NCI-H1436 (cell line): ENCODE data around the gene PGGT1B.
A peak's percentile ranks its signal among the peaks of the same experiment; 100 is the strongest.

Experiments used
- DNase-seq: peaks from one replicate; lab custom pipeline; 2025; lab: John Stamatoyannopoulos, UW

The PGGT1B gene

DNA sequence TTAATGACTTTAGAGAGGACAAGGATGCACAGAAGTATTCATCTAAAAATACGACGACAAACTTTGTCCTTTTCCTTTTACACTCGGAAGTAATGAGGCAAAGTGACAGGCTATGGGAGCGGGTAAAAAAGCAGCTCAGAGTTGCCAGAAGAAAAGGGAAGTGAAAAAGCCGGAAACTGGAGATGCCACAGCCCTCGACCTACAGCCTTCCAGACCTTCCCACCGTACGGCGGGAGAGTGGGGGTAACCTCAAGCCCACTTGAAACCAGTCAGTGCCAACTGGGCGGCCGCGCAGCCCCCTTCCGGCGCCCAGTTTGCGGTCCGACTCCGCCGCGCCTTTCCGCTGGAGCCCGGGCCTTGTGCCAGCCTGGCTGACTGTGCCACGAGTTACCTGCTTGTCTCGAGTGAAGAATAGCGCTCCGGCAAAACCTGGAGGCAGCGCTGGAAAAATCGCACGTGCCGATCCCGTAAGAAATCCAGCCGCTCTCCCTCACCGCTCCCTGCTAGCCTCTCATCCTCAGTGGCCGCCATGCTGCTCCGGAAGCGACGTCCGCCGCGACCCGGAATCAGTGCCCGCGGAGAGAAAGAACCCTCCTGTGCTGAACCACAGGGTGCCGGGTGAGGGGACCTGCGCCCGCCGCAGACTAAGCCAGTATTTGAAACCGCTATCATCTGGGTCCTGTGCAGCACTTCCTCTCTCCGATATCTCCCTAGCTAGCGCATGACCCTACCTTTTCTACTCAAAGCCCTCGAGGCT lies at the start of gene PGGT1B:
Gene PGGT1B, minus strand, starts transcription at position 557 of the 757 bp plus-strand sequence. Its CDS starts 26 bp downstream, at position 531.
- peak; percentile 53 for DNase-seq

DNA sequence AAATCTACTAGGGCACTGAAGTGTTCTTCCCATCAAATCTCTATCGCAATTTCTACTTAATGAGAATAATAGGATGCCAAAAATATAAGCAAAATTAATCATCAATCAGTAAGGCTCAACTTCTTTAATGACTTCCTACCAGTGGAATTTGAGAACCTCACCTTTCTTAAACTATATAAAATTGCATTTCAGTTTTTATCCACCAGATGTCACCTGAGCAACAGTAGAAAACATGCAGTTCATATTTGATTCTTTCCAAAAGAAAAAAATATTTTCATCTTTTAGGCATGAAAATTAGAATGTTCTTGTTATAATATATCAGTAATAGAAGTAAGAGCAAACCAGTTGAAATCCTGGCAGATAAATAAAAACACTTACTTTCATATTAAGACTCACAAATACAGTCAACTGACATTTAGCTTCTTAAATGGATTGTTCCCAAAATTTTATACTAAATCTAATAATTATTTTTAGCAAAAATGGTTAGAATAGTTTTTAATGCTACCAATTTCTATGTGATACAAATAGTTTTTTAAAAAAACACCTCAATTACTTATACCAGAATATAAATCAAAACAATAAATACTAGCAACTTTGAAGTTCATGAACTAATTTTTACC lies 47.2 kb upstream of the PGGT1B start:
- peak; percentile 41 for DNase-seq

DNA sequence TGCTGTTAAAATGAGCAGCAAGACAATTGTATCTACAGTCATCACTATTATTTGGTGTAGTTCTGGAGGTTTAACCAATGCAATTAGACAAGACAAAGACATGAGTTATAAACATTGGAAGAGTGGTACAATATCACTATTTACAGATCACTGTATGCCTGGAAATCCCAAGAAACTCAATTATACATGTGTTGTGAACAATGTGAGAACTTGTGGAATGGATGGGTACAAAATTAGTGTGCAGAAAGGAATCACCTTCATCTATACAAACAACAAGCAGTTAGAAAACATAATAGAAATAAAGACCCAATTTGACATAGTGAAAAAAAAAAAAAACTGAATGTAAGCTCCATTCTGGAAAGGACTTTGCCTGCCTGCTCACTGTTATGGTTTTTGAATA lies 46.1 kb upstream of the PGGT1B start:
- no peak for DNase-seq

DNA sequence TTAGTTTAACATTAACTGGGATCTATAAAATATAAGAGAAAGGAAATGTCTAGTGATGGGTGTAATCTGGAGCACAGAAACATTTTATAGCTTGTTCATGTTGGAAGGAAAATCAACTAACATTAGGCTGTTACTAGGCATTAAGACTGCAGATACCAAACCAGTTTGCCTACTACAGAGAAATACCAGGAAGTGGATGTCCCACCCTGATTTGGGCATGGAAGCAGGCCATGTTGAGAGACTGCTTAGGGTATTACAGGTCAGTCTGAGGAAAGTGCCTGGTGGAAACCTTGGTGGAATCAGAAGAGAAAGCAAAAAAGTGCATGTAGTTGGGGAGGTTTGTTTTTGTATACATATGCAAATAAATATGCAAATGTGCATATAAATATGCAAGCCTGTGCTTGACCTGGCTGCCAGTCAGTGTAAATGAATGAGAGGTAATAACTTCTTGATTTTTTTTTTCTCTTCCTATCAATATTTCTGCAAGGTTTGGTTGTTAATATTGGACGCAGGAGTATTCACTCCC lies 43.4 kb upstream of the PGGT1B start:
- no peak for DNase-seq

DNA sequence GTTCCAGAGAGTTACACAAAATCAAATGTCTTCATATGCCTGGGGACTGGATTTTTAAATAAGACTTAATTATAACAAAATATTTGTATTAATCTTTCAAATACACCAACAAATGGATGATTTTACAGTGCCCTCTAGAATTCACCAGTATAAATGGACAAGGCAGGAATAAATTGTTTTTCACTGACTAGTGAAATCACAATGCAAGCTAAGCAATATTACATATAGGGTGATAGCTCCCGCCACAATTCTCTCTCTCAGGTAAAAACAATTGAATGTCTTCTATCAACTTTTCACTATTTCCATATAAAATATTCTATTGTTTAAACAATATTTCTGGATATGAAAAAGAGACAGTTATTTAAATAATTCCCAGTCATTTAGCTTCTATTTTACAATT lies 41.8 kb upstream of the PGGT1B start:
- DNase-seq, result no peak

DNA sequence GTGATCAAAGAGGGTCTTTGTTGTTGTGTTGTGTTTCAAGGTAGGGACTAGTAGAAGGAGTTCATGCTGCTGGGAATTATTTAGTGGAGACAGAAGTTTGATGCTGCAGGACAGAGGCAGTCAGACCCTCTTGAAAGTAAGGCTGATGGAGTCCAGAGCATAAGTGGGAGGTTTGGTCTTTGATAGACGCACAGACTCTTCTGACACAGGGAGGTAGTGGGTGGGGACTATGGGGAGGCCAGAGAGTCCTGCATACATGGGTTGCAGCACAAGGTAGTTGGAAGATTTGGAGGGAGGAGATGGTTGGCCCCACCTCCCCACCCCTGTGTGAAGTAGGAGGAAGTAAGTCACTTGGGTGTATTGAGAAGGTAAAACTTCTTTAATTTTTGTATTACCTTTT lies 36.1 kb upstream of the PGGT1B start:
- DNase-seq, result no peak

DNA sequence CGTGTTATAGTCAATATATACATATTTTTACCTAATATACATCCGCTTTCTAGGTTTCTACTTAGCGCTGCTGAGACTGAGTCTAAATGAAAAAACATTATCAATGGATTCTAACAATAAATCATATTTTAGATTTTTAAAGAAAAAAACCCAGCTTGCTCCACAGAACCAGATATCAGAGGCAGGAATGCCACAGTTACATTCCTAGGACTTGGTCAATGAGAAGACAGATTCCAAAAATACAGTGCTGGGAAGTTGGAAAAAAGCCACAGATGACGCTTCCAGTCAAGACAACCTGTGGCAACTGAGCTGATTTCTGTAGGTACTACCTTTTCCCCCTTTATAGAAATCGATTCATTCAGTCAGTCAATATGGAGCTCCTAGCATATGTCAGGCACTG lies 34.4 kb upstream of the PGGT1B start:
- DNase-seq, result no peak

DNA sequence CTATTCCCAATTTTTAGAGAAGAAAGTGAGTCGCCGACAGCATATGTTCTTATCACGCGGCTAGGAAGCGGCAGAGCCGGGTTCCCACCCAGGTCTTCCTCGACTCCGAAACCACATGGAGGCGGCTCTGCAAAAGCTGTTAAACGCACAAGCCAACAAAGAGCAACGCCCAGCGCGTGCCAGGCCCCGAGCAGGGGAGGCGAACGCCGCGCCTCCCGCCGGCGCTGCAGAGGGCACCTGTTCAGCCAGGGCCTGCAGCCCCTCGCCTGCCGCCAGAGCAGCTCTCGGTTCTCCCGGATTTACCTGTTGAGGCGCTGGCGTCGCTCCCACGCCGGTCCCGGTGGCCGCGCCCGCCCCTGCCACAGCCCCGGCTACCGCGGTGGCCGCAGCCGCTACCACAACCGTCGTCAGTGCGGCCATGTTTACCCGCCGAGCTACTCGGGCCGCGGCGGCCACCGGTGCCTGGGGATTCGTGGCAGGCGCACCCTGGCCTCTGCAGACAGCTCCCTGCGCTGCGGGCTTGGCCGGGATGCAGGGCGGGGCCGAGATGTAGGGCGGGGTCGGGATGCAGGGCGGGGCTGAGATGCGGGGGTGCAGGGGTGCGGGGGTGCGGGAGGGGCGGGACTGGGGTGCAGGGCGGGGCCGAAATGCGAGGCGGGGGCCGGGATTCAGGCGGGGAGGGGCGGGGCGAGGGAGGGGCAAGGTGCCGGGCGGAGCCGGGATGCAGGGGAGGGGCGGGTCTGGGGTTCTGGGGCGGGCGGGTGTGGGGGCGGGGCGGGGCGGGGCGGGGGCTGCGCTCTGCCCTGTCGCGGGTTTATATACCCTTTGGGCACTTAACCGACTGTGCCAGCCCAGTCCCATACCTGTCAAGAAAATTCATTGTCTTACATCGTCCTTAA lies 33.7 kb upstream of the PGGT1B start, which contains the start of gene CCDC112:
Gene CCDC112, minus strand, starts transcription at position 531 of the 899 bp plus-strand sequence. Its CDS starts 111 bp downstream, at position 420.
- DNase-seq, result peak; percentile 74

DNA sequence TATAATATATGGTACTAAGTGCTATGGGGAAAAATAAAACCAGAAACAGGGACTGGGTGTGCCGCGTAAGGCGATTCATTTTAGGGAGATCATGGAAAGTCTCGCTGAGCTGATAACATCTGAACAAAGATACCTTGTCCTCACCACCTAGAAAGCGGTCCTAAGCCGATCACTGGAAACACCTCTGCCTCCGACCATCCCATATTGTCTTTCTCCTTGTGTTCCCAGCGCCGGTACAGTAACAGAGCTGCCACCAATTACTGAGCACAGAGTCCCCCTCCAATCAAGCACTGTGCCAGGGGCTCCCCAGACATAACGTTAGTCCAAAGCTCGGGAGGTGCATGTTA lies 33.1 kb upstream of the PGGT1B start:
- DNase-seq, result no peak

DNA sequence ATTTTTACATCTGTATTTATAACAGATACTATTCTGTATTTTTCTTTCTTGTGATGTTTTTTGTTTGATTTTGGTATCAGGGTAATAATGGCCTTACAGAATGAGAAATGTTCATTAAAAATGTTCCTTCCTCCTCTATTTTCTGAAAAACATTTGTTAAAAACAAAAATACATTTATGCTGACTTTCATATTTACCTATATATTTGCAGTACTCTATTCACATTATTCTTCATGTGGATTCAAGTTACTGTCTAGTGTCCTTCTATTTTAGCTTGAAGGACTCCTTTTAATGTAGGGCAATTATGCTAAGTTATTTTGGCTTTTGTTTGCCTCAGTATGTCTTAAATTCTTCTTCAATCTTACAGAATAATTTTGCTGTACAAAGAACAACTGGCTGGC lies 28.7 kb upstream of the PGGT1B start:
- no peak for DNase-seq

DNA sequence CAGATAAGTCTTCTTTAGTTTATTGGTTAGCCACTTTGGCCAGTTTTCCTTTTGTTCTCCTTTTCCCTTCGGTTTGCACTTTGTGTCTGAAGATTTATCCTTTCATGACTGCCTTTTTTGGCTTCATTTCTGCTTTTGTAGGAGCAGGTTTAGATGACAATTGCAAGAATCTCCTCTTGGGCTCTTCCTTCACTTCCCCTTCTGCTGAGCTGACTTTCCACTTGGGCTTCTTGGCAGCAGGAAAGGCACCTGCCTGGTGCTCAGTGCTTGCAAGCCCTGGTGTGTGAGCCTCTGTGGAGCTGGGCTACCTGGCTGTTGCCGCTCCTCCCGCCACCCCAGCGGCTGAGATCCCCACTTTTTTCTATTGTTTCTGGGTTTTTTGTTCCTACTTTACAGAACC lies 26.4 kb upstream of the PGGT1B start:
- DNase-seq, result no peak

DNA sequence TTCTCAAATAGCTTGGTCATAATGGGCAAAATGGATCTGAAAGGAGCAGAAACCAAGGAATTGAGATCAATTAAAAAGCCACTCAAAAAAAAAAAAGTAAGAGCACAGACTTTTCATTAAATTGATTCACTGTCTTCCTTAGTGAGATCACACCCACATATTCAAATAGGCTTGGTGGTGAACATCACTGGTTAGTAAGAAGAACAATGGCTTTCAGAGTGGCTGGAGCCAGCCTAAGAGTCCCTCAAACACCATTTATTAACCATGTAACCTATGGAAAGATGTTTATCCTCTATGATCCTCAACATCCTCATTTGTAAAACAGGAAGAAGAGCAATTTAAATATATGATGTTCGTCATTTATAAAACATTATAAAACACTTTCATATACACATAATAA lies 21.3 kb upstream of the PGGT1B start:
- DNase-seq, result no peak

DNA sequence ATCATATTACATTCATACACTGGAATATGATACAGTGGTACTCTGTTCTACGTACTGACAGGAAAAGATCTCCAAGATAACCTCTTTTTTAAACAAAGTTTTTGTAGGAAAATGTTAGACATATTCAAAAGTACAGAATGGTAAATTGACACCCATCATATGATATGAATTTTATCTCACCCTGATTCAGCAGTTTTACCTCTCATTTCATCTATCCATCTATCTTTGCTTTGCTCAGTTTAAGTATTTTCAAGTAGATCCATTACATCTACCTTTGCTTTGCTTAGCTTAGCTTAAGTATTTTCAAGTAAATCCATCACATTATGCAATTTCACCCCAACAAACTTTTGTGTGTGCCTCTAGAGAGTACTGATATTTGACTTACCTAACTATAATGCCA lies 19.5 kb upstream of the PGGT1B start:
- DNase-seq, result no peak

DNA sequence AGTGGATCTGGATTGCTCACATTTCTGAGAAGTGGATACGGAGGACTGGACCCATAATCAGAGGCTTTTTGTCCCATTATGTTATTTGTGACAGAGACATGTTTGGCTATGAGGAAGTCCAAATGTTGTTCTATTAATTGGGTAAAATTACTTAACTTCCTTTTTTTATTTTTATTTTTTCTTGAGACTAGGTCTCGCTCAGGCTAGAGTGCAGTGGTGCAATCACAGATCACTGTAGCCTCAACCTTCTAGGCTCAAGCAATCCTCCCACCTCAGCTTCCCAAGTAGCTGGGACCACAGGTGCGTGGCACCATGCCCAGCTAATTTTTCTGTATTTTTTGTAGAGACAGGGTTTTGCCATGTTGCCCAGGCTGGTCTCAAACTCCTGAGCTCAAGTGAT lies 11.9 kb upstream of the PGGT1B start:
- DNase-seq, result no peak

DNA sequence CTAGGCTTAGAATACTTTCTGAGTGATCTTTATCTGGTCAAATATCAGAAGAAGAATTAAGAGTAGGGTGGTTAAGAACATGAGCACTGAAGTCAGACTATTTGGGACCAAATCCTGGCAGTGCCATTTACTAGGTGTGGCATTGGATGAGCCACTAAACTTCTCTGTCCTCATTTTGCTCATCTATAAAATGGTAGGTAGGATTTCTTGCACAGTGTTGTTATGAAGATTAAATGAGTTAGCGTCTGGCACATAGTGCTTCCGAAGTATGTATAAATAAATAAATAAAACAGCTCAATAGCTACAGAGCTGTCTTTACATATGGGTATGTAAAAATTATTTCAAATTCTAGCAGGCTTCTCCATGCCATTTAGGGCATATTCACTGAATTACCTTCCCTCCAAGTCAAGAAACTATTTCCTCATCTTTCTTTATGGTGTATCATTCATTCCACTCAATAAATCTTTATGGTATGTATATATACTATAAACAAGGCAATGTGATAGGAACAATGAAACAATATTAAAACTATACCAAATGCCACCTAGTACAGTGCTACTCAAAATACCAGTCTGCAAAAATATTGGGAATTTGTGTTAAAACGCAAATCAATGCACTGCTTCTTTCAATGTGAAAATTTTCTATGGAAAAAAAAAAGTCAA lies 9.8 kb upstream of the PGGT1B start:
- DNase-seq, result no peak

DNA sequence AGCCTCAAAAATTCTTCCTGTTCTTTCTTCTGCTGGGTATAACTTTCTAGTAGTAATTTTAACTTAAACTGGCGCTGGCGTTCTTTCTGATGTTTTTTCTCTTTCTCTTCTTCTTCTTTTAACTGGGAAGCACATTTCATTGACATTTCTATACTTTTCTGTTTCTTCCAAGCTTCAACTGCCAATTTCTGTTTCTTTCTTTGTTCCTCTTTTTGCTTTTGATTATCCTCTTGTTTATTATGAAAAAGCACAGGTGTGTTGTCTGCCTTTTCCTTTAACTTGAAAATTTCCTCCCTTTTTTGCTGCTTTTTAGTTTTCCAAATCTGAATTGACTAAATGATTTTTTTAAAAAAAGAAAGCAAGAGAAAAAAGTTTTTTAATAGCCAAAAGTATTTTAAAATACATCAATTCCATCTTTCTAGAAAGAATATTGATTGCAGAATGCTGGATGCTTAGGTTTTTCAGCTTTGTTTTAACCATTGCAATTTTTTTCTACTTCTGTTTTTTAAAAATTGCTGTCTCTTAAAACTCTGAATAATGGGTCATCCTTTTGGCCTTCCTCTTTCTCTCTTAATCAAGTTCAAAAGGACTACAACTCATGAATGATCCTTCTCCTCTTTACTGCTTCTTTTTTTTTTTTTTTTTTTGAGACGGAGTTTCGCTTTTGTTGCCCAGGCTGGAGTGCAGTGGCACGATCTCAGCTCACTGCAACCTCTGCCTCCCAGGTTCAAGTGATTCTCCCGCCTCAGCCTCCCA lies 8.8 kb upstream of the PGGT1B start:
- DNase-seq, result no peak

DNA sequence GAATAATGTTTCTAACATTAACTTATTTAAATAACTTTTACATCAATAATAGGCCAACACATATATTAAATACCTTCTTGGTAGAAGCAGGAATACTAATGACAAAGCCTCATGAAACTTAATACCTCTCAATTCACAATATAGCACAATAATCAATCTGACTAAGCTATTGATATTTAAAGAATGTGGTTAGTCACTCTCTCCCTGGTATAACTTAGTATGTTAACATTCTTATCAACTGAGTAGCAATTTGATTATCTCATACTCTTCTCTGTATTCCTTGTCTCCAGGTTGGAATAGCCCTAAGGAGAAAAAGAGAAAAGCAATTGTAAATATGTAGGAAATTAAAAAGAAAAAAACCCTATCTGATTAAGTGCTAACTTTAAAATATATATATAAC lies 4.9 kb upstream of the PGGT1B start:
- DNase-seq, result no peak

DNA sequence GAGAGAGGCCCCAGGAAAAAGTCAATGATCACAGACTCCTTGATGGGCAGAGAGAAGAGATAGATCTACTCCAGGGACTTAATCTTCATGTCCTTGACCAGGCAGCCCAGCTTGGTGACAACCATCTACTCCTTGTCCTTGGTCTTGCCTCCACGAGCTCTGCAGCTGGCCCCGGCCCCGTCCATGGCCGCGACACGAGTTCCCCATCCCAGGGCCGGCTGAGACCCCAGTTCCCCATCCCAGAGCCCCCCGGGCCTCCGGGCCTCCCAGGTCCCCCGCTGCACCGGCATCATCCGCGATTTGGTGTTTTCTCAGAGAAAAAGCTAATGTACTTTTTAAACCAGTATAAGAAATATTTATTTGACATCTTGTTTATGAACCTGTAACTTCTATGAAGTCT lies 2.5 kb upstream of the PGGT1B start:
- no peak for DNase-seq

DNA sequence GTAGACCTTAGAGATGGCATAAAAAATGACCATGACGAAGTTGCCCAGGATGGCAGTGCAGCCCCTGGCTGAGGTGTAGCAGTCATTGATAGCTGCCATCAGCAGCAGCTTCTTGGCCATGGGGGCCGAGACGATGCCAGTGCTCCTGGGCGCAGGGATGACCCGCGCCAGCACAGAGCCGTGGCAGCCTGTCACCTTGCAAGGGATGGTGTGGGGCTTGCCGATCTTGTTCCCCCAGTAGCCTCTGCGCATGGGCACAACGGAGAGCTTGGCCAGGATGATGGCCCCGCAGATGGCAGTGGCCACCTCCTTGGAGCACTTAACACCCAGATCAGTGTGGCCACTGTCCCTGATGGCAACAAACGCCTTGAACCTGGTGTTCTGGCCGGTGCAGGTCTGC lies 2.1 kb upstream of the PGGT1B start:
- DNase-seq, result no peak

DNA sequence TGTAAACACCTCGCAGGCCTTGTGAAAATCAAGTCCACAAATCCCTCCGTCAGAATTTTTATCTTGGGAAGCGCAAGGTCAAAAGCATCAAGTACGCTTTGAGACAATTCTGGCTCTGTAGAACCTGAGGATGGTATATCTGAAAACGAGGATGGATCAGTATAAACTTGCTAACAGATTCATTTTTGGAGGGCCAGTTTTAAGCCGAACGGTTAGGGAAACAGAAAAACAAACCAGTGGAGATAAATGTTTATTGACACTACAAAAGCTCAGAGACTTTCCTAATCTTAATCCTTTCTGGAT lies 352 bp upstream of the PGGT1B start:
- DNase-seq, result no peak

DNA sequence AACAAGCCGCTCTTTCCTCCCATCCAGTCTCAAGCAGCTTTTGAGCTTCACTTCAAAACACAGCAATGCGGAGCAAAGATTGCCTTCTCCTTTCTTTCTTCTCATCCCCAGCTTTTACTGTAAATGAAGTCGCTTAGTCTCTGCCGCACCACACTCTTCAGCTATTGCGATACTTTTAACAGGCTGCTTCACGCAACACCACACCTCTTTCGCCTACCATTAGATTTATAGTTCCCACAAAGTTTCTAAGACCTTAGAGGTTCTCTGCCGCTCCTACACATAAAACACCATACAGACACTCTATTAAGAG lies 711 bp downstream of the PGGT1B start:
- DNase-seq, result no peak

DNA sequence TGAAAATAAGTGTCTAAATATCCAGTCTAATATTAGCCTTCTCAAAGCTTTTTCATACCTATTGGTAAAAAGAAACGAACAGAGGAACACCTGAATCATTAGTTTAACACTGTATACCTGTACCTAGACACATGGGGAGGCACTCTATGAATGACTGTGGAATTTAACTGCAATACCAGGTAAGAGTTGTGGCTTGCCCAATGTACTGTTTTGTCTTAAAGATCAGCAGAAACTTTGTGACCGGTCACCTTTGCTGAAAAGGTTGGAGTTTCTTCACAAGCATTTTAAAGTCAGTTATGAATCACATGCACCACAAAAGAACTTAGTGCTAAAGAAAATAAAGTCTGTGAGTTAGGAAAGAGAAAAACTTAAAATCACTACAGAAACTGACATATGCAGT lies 2.4 kb downstream of the PGGT1B start:
- no peak for DNase-seq
